WERI-Rb-1 (cell line): ENCODE data around the gene CELF2.

Experiments
- DNase-seq: peaks from one replicate; pipeline ENCODE4 v3.0.0-alpha.2; 2020
- H3K27ac ChIP-seq: fragments of 250-450 bp; sonication (Bioruptor Pico); 2 replicates; pipeline ENCODE4 v1.5.1; 2020; ENCODE audit warnings: mild to moderate bottlenecking, moderate library complexity
- H3K27me3 ChIP-seq: fragments of 250-450 bp; sonication (Bioruptor Pico); 2 replicates; pipeline ENCODE4 v1.5.1; 2021; ENCODE audit warnings: mild to moderate bottlenecking, low read depth, moderate library complexity; ENCODE audit not compliant: insufficient read depth, severe bottlenecking
- H3K36me3 ChIP-seq: fragments of 250-450 bp; sonication (Bioruptor Pico); 2 replicates; pipeline ENCODE4 v1.5.1; 2020; ENCODE audit warnings: mild to moderate bottlenecking, moderate library complexity
- H3K4me3 ChIP-seq: 2 replicates; pipeline ENCODE4 v1.5.1; 2011; ENCODE audit warnings: low read depth, mild to moderate bottlenecking, control low read depth, low read length
- H3K9me3 ChIP-seq: fragments of 250-450 bp; sonication (Bioruptor Pico); 2 replicates; pipeline ENCODE4 v1.5.1; 2021; ENCODE audit warnings: mild to moderate bottlenecking, moderate library complexity; ENCODE audit not compliant: severe bottlenecking
- CTCF ChIP-seq: IDR thresholded peaks from 2 replicates; pipeline ENCODE4 v1.5.1; 2011; ENCODE audit warnings: low read depth, mild to moderate bottlenecking, control low read depth, inconsistent platforms, low read length

The CELF2 gene

GRCh38 chr10:11339013-11339412 lies 321.3 kb downstream of the CELF2 start:
- no peak for DNase-seq
- Histone ChIP-seq H3K9me3 (no peaks in the 10 kb centered on the region), H3K4me3 (no peak overlapping the region), H3K27ac (no peak overlapping the region), H3K36me3 (no peaks in the 10 kb centered on the region), H3K27me3 (no peaks in the 10 kb centered on the region)
- no peak for TF ChIP-seq CTCF

- H3K4me3 ChIP-seq, result no peak overlapping the region
- H3K9me3 ChIP-seq, result no peaks in the 10 kb centered on the region
- TF ChIP-seq CTCF, result no peak
- no peak overlapping the region for H3K27ac ChIP-seq
- no peak for DNase-seq
- H3K36me3 ChIP-seq, result no peaks in the 10 kb centered on the region
- no peaks in the 10 kb centered on the region for H3K27me3 ChIP-seq
These were observed 322.0 kb downstream of the CELF2 start for GRCh38 chr10:11339660-11340059.

GRCh38 chr10:11341283-11341960 lies 323.8 kb downstream of the CELF2 start:
- Histone ChIP-seq H3K36me3 (no peaks in the 10 kb centered on the region), H3K4me3 (no peak overlapping the region), H3K27ac (no peak overlapping the region), H3K9me3 (no peaks in the 10 kb centered on the region), H3K27me3 (no peaks in the 10 kb centered on the region)
- TF ChIP-seq CTCF, result no peak
- DNase-seq, result no peak

- no peak overlapping the region for H3K27ac ChIP-seq
- no peaks in the 10 kb centered on the region for H3K9me3 ChIP-seq
- no peak overlapping the region for H3K4me3 ChIP-seq
- H3K27me3 ChIP-seq, result no peaks in the 10 kb centered on the region
- DNase-seq, result no peak
- H3K36me3 ChIP-seq, result no peaks in the 10 kb centered on the region
- TF ChIP-seq CTCF, result no peak
These were observed 326.4 kb downstream of the CELF2 start for GRCh38 chr10:11344081-11344480.

- Histone ChIP-seq H3K36me3 (no peaks in the 10 kb centered on the region), H3K27me3 (no peaks in the 10 kb centered on the region), H3K27ac (no peak overlapping the region), H3K9me3 (no peaks in the 10 kb centered on the region), H3K4me3 (no peak overlapping the region)
- TF ChIP-seq CTCF, result no peak
- no peak for DNase-seq
These were observed 326.9 kb downstream of the CELF2 start for GRCh38 chr10:11344550-11344949.
